Ishikawa (cell line): Measurements from ENCODE around the gene ARHGEF6.

Experiments used
- CEBPB ChIP-seq: IDR thresholded peaks from 2 replicates; pipeline ENCODE4 v1.6.1; 2012
- CREB1 ChIP-seq: IDR thresholded peaks from 2 replicates; pipeline ENCODE4 v1.6.1; 2012; ENCODE audit warnings: low read depth
- EGR1 ChIP-seq: IDR thresholded peaks from 2 replicates; pipeline ENCODE4 v1.6.1; 2012
- EP300 ChIP-seq: IDR thresholded peaks from 2 replicates; pipeline ENCODE4 v1.6.1; 2012; ENCODE audit warnings: borderline replicate concordance
- FOXM1 ChIP-seq: IDR thresholded peaks from 2 replicates; pipeline ENCODE4 v1.6.1; 2012; ENCODE audit warnings: low read depth, borderline replicate concordance
- NFIC ChIP-seq: IDR thresholded peaks from 2 replicates; pipeline ENCODE4 v1.6.1; 2012
- RAD21 ChIP-seq: IDR thresholded peaks from 2 replicates; pipeline ENCODE4 v1.6.1; 2012; ENCODE audit warnings: low read depth
- TAF1 ChIP-seq: IDR thresholded peaks from 2 replicates; pipeline ENCODE4 v1.6.1; 2012; ENCODE audit warnings: low read depth, mild to moderate bottlenecking
- TCF12 ChIP-seq: IDR thresholded peaks from 2 replicates; pipeline ENCODE4 v1.6.1; 2012; ENCODE audit warnings: low read depth
- TEAD4 ChIP-seq: IDR thresholded peaks from 2 replicates; pipeline ENCODE4 v1.6.1; 2012
- YY1 ChIP-seq: IDR thresholded peaks from 2 replicates; pipeline ENCODE4 v1.6.1; 2012; ENCODE audit warnings: low read depth
- ZBTB7A ChIP-seq: IDR thresholded peaks from 2 replicates; pipeline ENCODE4 v1.6.1; 2012; ENCODE audit warnings: low read depth
- TF ChIP-seq, protein P1 (sequence below): IDR thresholded peaks from 2 replicates; pipeline ENCODE4 v1.6.1; 2012
- TF ChIP-seq, protein P2 (sequence below): IDR thresholded peaks from 2 replicates; pipeline ENCODE4 v1.6.1; 2012
- TF ChIP-seq, protein P3 (sequence below): IDR thresholded peaks from 2 replicates; pipeline ENCODE4 v1.6.1; 2012; ENCODE audit warnings: low read depth, mild to moderate bottlenecking

The ARHGEF6 gene

DNA sequence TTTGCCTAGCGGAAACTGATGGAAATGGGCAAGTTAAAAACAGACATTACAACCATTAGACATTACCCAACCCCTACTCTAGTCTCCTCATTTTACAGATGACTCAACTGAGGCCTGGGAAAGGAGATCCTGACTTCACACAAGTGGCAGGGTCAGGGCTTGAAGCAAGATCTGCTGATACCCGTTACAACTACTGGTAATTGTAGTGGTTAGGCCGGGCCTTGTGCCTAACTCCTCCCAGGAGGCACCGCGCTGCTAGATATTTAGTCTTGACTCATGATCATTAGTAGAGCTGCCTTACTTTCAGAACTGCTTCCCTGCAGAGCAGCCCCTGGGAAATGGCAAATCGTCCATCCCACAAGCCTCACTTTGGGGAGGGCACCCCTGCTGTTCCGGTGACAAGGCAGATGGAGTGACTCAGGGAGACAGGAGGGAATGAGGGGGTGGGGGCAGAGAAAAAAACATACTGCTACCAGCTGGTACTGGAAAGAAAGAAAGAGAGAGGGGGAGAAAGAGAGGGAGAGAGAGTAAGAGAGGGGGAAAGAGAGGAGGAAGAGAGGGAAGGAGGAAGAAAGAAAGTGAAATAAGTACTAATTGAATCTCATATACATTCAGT, 12.2 kb downstream of the ARHGEF6 start:
- TF ChIP-seq, protein P1, sequence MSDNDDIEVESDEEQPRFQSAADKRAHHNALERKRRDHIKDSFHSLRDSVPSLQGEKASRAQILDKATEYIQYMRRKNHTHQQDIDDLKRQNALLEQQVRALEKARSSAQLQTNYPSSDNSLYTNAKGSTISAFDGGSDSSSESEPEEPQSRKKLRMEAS: no peak
- TF ChIP-seq, protein P2, sequence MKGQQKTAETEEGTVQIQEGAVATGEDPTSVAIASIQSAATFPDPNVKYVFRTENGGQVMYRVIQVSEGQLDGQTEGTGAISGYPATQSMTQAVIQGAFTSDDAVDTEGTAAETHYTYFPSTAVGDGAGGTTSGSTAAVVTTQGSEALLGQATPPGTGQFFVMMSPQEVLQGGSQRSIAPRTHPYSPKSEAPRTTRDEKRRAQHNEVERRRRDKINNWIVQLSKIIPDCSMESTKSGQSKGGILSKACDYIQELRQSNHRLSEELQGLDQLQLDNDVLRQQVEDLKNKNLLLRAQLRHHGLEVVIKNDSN: no peak
- TF ChIP-seq EP300: no peak
- TF ChIP-seq TAF1: no peak
- TF ChIP-seq, protein P3, sequence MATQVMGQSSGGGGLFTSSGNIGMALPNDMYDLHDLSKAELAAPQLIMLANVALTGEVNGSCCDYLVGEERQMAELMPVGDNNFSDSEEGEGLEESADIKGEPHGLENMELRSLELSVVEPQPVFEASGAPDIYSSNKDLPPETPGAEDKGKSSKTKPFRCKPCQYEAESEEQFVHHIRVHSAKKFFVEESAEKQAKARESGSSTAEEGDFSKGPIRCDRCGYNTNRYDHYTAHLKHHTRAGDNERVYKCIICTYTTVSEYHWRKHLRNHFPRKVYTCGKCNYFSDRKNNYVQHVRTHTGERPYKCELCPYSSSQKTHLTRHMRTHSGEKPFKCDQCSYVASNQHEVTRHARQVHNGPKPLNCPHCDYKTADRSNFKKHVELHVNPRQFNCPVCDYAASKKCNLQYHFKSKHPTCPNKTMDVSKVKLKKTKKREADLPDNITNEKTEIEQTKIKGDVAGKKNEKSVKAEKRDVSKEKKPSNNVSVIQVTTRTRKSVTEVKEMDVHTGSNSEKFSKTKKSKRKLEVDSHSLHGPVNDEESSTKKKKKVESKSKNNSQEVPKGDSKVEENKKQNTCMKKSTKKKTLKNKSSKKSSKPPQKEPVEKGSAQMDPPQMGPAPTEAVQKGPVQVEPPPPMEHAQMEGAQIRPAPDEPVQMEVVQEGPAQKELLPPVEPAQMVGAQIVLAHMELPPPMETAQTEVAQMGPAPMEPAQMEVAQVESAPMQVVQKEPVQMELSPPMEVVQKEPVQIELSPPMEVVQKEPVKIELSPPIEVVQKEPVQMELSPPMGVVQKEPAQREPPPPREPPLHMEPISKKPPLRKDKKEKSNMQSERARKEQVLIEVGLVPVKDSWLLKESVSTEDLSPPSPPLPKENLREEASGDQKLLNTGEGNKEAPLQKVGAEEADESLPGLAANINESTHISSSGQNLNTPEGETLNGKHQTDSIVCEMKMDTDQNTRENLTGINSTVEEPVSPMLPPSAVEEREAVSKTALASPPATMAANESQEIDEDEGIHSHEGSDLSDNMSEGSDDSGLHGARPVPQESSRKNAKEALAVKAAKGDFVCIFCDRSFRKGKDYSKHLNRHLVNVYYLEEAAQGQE: no peak
- TF ChIP-seq EGR1: no peak
- TF ChIP-seq CREB1: no peak
- no peak for TF ChIP-seq YY1
- no peak for TF ChIP-seq NFIC
- TF ChIP-seq FOXM1: no peak
- no peak for TF ChIP-seq ZBTB7A
- no peak for TF ChIP-seq RAD21
- TF ChIP-seq TCF12: no peak
- no peak for TF ChIP-seq CEBPB

DNA sequence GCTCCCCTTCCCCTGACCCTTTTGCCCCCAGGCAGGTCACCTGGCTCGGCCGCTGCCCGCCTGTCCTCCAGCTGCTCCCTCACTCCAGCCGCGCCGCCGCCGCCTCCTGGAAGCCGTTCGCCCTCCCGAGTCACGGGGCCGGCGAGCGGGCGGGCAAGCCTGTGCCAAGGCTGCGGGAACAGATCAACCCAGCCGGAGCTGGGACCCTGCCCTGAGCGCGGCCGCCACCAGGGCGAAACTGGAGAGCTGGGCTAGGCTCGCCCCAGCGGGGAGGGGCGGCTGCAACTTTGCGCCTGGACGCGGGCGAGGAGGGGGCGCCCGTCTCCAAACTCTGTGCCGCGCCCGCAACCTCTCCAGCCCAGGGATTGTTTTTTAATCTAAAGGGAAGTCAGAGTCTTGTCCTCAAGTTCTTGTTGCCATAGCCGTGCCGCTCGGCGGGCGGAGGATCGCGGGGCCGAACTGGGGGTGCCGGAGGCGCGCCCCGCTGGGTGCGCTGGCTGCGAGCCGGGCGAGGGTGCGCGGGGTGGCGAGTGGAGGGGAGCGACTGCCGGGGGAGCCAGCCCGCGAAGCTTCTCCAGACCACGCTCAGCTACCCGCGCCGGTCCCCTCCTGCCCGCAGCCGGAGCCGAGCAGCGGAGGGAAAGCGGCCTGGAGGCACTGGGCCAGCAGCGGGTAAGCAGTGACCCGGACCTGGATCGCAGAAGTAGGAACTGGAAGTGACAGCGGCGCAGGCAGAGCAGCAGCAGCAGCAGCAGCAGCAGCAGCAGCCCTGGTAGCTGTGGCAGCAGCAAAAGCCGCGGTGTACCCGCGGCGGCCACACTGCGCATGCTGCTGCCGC, 13.4 kb downstream of the ARHGEF6 start:
- TF ChIP-seq YY1 (no peak), NFIC (0 out of 2 replicates have a peak, but pooled peaks have one; percentile 23)

DNA sequence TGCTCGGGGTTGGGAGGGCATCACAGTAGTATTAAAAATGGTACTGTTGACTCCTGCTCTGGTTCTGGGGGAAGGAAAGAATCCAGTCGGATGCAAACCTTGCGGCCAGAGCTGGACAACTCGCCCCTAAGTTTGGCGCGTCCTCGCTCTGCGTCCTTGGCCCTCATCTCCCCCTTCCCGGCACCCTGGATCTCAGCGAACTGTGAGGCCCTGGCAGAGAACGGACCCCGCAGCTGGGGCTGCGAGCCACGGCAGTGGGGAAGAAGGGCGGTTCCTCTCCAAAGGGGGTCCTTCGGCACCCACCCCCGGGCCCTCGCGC, 14.0 kb downstream of the ARHGEF6 start:
- no peak for TF ChIP-seq FOXM1
- no peak for TF ChIP-seq RAD21
- no peak for TF ChIP-seq TCF12
- no peak for TF ChIP-seq EGR1
- TF ChIP-seq, protein P3: no peak
- no peak for TF ChIP-seq TAF1
- TF ChIP-seq EP300: no peak
- TF ChIP-seq, protein P1: no peak
- no peak for TF ChIP-seq CREB1
- no peak for TF ChIP-seq ZBTB7A
- TF ChIP-seq NFIC: no peak
- no peak for TF ChIP-seq TEAD4
- no peak for TF ChIP-seq CEBPB
- TF ChIP-seq YY1: no peak

DNA sequence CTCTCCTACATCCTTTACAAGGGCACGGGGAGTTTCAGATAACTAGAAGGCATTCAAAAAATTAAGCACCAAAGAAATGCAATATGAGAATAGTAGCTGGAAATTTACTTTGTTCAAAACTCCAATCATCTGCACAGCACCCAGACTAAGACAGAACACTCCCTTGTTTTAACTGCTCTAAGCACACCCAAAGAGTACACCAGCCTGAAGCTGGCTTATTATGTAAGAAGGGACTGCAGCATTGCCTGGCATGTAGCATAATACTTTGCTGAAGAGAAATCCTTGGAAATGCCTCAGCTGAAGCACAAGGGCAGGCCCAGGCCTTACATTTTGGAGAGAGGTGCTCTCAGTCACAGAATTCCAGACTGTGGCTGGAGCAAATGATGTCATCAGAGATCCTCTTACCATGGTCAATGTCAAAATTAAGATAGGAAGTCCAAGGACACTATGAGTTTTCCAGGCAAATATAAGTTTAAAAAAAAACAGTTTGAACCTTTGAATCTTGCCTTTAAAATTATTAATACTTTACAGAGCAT, 14.8 kb downstream of the ARHGEF6 start:
- TF ChIP-seq CREB1: no peak
- TF ChIP-seq, protein P3: no peak
- TF ChIP-seq TCF12: no peak
- TF ChIP-seq, protein P2: no peak
- TF ChIP-seq YY1: no peak
- no peak for TF ChIP-seq RAD21
- TF ChIP-seq CEBPB: no peak
- no peak for TF ChIP-seq EGR1
- TF ChIP-seq ZBTB7A: no peak
